ENCODE data around the gene KLHDC1. TPM values are rescaled to one million over a fixed set of nuclear protein-coding genes. Genes with fewer than 3 reads are reported as not detected.

KLHDC1 gene
- total and polyA plus RNA-seq, 9 donors = 6.7 to 22.9 (median 16.8) TPM

GRCh38 chr14:49679271-49679670 lies 13.6 kb upstream of the KLHDC1 start:
- H3K4me3 ChIP-seq = no peak overlapping the region
- TF ChIP-seq POLR2A (IDR thresholded peaks at IDR 0.05) = no peak
- no peak for TF ChIP-seq EP300 (IDR thresholded peaks at IDR 0.05)
- no peak for TF ChIP-seq CTCF (IDR thresholded peaks at IDR 0.05)
- H3K4me1 ChIP-seq (ENCODE audit: insufficient read depth) = no peaks in the 10 kb centered on the region
- H3K9me3 ChIP-seq = no peaks in the 10 kb centered on the region
- H3K27ac ChIP-seq = no peak overlapping the region
- no peak for DNase-seq
- WGBS, 3 donors = 67 to 81% (median 81%) methylated on average over 2 of the region's 2 CpGs
- no peaks in the 10 kb centered on the region for H3K36me3 ChIP-seq
- intact Hi-C loops (cut with DNase I) = no loop called here
- no peaks in the 10 kb centered on the region for H3K27me3 ChIP-seq

GRCh38 chr14:49686425-49686824 lies 6.5 kb upstream of the KLHDC1 start:
- no peaks in the 10 kb centered on the region for H3K27me3 ChIP-seq
- intact Hi-C loops (cut with DNase I) = no loop called here
- 89 to 92% (median 90%) methylated on average over 4 of the region's 4 CpGs for WGBS, 3 donors
- no peak for TF ChIP-seq CTCF (IDR thresholded peaks at IDR 0.05)
- TF ChIP-seq POLR2A (IDR thresholded peaks at IDR 0.05) = no peak
- no peak for TF ChIP-seq EP300 (IDR thresholded peaks at IDR 0.05)
- H3K4me3 ChIP-seq = no peak overlapping the region
- no peak overlapping the region for H3K27ac ChIP-seq
- H3K36me3 ChIP-seq = no peaks in the 10 kb centered on the region
- no peaks in the 10 kb centered on the region for H3K9me3 ChIP-seq
- DNase-seq = no peak
- H3K4me1 ChIP-seq (ENCODE audit: insufficient read depth) = peaks cover 3% of the 10 kb centered on the region

GRCh38 chr14:49687942-49688700 lies 4.8 kb upstream of the KLHDC1 start, which contains the start of gene POLE2:
TSS of gene POLE2 (minus strand) at chr14:49688214. CDS start at chr14:49688203, 11 bp downstream.
- Histone ChIP-seq H3K4me1 (ENCODE audit: insufficient read depth) (peaks cover 3% of the 10 kb centered on the region), H3K27me3 (no peaks in the 10 kb centered on the region), H3K36me3 (no peaks in the 10 kb centered on the region), H3K9me3 (no peaks in the 10 kb centered on the region), H3K27ac (peak within 1 kb of the TSS in 1 of 2 donors; percentile 76), H3K4me3 (peak within 1 kb of the TSS; percentile 80)
- intact Hi-C loops (cut with DNase I) = no loop called here
- WGBS, 3 donors = 4 to 5% (median 4%) methylated on average over 55 to 67 of the region's 67 CpGs
- TF ChIP-seq EP300 (IDR thresholded peaks at IDR 0.05) (no peak), CTCF (IDR thresholded peaks at IDR 0.05) (peak in 1 of 3 donors; percentile 8)
- DNase-seq = peak; percentile 66 to 84 (median 75)

- no peak overlapping the region for H3K4me3 ChIP-seq
- no peaks in the 10 kb centered on the region for H3K9me3 ChIP-seq
- H3K27ac ChIP-seq = peak overlapping the region in 1 of 2 donors; percentile 76
- H3K36me3 ChIP-seq = no peaks in the 10 kb centered on the region
- 83 to 89% (median 88%) methylated on average over 8 of the region's 8 CpGs for WGBS, 3 donors
- no peaks in the 10 kb centered on the region for H3K27me3 ChIP-seq
- TF ChIP-seq EP300 (IDR thresholded peaks at IDR 0.05) (no peak), CTCF (IDR thresholded peaks at IDR 0.05) (no peak), POLR2A (IDR thresholded peaks at IDR 0.05) (no peak)
- DNase-seq = no peak
- intact Hi-C loops (cut with DNase I) = no loop called here
- peaks cover 3% of the 10 kb centered on the region for H3K4me1 ChIP-seq (ENCODE audit: insufficient read depth)
Measured at GRCh38 chr14:49688701-49689030, 4.3 kb upstream of the KLHDC1 start.
